ENCODE data around the gene THUMPD1.

DNA sequence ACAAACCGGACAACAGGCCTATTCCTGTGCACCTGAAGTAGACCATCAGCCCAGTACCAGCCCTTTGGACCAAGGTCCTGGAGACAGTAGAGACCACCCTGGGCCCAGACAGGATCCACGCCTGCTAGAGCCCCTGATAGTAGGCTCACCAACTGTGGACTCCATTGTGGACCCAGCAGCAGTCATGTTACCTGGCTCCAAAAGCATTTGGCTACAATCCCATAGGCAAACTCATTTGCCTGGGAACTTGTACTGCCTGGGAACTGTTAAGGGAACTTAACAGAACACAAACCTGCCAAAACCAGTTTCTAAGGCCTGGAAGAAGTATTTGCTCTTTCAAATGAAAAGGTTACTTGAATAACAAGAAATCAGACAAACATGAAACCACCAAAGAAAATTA lies 34.2 kb downstream of the THUMPD1 start:
- no peak for TF ChIP-seq RAD21 (IDR thresholded peaks at IDR 0.05; ENCODE audit: low read depth)
- TF ChIP-seq FOSL1 (IDR thresholded peaks at IDR 0.05; ENCODE audit: low read depth): no peak
- no peak for TF ChIP-seq POLR2A (IDR thresholded peaks at IDR 0.05; ENCODE audit: borderline replicate concordance, extremely low read depth, insufficient read depth, insufficient read length)
- TF ChIP-seq CTCF (IDR thresholded peaks at IDR 0.05 in 2 of 3, conservative IDR thresholded peaks at IDR 0.05 in 1 of 3; ENCODE audit: borderline replicate concordance in 1 of 3, insufficient read depth in 1 of 3, low read depth in 2 of 3, low read length in 2 of 3): no peak
- no peak for TF ChIP-seq POLR2AphosphoS5 (IDR thresholded peaks at IDR 0.05; ENCODE audit: low read depth, low read length)
- no peak for TF ChIP-seq REST (IDR thresholded peaks at IDR 0.05; ENCODE audit: low read depth)
- no peak for TF ChIP-seq ZBTB33 (IDR thresholded peaks at IDR 0.05; ENCODE audit: extremely low read depth, insufficient replicate concordance, low read length)
- TF ChIP-seq MAX (IDR thresholded peaks at IDR 0.05): no peak
- TF ChIP-seq SP1 (IDR thresholded peaks at IDR 0.05; ENCODE audit: low read depth): no peak
- no peak for TF ChIP-seq EZH2phosphoT487 (IDR thresholded peaks at IDR 0.05; ENCODE audit: borderline replicate concordance)
- TF ChIP-seq ZNF274 (IDR thresholded peaks at IDR 0.05; ENCODE audit: low read depth, low read length): no peak
- no peak for TF ChIP-seq EZH2 (IDR thresholded peaks at IDR 0.05)
- TF ChIP-seq SIN3A (IDR thresholded peaks at IDR 0.05; ENCODE audit: low read depth): no peak

All from HCT116 (cell line).